HG02588 (cell line): Measurements from ENCODE around the gene CCNK.

Experiments used
- ATAC-seq: cut with Tn5 transposase; IDR thresholded peaks from one replicate; pipeline ENCODE4 v1.9.1; 2021; ENCODE audit warnings: mild to moderate bottlenecking, moderate library complexity; ENCODE audit not compliant: unreplicated experiment

CCNK gene

DNA sequence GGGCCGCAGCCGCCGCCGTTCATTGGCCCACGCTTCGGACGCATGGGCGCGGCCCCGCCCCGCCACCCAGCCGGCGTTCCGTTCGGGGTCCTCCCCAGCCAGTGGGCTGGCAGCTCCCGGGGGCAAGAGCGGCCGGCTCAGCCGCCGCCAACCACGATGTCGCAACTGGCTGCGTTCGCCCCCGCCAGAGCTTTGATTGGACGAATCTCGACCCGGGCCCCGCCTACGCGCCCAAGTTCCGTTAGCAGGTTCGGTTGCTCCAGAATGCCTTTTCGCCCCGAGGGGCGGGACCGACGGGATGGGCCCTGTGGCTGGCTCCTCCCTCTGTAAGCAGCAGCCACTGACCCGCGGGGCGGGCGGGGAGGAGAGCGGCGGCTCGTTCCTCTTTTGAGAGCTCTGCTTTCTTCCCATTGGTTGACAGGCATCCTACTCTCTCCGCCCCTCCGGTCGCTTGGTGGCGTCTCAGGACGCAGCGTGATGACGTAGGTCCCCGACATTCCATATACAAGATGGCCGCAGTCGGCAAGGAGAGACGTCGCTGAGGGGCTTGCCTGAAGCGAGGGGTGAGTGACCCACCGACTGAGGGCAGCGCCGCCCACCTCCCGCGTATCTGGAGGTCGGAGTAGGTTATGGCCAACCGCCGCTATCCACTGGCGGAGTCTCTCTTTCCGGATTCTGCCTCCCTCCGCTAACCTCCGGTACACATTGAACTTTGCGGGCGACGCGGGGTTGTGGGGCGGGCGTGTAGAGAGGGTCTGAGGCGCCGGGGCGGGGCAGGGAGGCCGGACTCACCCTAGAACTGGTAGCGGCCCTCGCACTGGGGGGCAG lies at the start of gene CCNK:
Gene CCNK, plus strand, starts transcription at position 493 of the 828 bp plus-strand sequence. CDS start 11,269 bp downstream, outside the sequence.
- peak; percentile 83 for ATAC-seq

DNA sequence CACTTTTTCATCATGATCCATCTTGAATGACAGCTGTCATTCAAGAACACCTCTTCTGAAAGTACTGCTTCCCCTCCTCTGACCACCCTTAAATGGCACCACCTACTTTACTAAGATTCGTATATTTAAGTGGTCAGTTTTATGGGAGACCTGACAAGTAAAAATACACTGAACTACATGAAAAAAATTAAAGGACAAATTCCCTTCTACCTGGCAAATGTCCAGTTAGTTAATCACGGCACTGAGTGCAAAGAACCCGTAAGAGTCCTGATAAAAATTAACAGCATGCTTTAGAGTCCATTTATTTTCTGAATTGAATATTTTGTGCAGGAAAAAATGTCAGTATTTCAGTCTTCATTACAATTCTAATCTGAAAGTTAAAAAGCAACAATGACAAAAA lies 49.2 kb upstream of the CCNK start:
- ATAC-seq, result no peak

DNA sequence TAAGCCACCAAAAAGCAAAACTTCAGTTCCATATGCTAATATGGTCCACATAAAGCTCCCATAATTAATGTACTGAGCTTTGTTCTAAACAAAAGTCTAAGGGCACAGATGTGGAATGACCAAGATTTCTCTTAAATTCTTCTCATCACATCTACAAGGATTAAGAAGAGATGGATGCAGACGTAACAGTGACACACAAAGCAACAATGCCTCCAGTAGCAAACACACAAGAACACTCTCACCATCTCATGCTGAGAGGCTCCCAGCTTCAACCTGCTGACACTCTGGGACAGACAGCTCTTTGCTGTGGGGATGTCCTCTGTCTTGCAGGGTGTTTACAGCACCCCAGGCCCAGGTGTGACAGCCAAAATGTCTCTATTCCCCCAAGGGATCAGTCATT lies 48.7 kb upstream of the CCNK start:
- no peak for ATAC-seq

GRCh38 chr14:99435327-99435726 lies 45.9 kb upstream of the CCNK start:
- no peak for ATAC-seq

DNA sequence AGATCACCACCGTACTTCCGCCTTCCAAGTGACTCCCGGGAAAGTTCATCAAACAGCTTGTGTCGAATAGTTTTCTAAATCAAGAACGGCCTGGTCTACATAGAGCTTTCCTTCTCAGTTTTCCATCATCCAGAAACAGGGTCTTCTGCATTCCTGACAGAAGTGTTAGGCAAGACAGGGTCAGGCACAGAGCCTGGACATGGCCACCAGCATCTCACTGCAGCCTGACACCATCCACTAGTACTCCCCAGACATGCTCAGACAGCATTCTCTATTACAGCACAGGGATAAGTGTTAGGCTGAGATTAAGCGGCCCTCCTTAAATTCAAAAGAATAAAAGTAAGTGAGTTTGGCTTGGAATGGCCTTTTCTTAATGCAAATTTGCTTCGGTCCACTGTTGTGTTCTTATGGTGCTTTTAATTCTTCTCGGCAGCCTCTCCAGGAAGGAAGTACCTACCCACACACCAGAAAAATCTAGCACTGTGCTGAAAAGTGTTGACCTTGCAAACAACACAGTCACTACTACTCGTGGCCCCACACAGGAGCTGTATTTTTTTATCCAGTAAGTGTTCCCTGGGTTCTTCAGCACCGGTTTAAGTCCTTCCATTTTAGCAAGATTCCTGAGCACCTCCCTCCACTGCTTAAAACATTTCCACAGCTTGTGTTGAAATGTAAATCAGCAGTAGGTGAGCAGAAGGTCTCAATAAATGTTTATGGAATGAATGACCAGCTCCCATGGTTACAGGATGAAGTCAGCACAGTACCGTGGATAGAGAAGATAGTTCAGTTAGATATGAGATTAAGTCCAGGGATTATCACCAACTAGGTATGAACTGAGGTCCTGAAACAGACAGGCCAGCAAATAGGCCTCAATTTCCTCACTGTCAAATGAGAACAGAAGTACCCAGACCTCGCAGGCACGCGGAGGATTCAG lies 44.7 kb upstream of the CCNK start:
- ATAC-seq, result no peak

- ATAC-seq, result no peak
These were observed 43.5 kb upstream of the CCNK start for GRCh38 chr14:99437706-99438105.

DNA sequence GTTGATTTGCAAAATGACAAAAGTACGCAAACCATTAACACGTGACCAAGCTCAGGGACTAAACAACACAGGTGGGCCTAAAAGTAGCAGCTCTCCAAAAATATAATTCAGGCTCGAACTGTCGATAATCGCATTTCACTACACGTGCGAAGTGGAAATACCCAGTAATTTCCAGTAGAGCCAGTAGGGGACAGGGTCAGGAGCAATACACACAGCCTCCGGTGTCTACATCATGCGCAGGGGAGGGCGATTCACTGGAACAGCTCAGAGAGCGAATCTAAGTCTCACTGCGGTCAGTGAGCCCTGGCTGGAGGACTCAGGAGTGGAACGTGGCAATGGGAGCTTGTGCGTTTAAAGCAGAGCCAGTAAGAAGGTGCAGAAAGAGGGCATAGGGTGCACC lies 40.9 kb upstream of the CCNK start:
- no peak for ATAC-seq

GRCh38 chr14:99441157-99441870 lies 39.9 kb upstream of the CCNK start:
- no peak for ATAC-seq

GRCh38 chr14:99441918-99442317 lies 39.3 kb upstream of the CCNK start:
- no peak for ATAC-seq

DNA sequence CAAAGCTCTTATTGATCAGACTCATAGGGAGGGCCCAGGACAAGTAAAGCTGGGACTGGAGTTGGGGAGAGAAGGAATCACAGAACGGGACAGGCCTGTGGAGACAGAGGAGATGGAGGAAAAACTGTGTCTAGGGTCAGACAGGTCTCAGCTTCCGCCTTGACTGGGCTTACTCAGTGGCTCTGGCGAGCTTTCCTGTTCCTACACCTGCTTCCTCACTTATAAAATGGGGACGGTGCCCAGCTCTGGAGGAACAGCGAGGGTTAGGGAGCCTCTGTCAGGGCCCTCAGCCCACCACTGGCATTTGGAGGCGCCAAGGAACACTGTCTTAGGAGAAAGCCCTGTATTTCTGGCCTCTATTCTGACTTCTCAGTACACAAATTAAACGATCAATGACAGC lies 35.3 kb upstream of the CCNK start:
- ATAC-seq, result no peak

GRCh38 chr14:99447739-99448138 lies 33.5 kb upstream of the CCNK start:
- ATAC-seq, result no peak

DNA sequence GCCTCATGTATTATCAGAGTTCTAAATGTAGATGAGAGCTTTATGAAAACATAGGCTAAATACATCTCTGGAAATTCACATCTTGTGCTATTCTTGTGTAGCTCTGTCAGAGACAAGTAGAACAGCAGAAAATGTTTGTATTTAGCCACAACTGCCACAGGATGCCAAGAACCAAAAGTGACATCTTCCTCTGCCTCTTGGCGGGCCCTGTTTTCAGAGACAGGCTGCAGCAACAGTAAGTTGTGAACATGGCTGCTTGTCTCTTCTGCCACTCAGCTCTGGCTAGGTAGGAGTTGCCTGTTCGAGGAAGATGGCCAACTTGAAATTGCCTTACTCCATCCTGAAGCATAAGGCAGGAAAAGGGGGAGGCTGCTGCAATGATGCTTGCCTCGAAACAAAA lies 30.9 kb upstream of the CCNK start:
- no peak for ATAC-seq

DNA sequence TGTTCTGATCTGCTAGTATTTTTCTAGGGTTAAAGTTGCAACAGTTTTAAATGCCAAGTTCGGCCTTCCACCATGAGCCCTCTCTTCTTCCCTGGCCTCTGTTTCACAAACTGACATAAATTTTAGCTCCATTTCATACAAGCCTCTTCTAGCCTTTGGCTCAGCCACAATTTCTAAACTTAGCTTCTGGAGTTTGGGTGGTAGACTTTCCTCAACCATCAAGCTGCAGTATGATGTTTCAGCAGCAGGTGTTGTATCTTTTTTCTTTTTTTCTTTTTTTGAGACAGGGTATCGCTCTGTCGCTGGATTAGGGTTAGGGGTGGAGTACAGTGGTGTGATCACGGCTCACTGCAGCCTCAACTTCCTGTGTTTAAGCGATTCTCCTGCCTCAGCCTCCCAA lies 30.0 kb upstream of the CCNK start:
- no peak for ATAC-seq

GRCh38 chr14:99452968-99453367 lies 28.2 kb upstream of the CCNK start:
- ATAC-seq, result no peak

DNA sequence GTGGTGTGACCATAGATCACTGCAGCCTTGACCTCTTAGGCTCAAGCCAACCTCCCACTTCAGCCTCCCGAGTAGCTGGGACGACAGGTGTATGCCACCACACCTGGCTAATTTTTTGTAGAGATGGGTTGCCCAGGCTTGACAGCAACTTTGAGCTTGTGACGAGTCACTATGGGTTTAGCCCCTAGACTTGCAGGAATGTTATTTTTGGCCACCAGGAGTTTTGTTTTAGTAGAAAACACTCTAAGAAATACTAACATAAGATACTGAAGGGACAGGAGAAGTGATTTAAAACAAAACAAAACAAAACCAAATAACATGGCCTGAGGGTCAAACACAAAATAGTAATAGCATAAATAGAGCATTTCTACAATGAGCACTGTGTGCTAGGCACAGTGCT lies 27.0 kb upstream of the CCNK start:
- no peak for ATAC-seq

DNA sequence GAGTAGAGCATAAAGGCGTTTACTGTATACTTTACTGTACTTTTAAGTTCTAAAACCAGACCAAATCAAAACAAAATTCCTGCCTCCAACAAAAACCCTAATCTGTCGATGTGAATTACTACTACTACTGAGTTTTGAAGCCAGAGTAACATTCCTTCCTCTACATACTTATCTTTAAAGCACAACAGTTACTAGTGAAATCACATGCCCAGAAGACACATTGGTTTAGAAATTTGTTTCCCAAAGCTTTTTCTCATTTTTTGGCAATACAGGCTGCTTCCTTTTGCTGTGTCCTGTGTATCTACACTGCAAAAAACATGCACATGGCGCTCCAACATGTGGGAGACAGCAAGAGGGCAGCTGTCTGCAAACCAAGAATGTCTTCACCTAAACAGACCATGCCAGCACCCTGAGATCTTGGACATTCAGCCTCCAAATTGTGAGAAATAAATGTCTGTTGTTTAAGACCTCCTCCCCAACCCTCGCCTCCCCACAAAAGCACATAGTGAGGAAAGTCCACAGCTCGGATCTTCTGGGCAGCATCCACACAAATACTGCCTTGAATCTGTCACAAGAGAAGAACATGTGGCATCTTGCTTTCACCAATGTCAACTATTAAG lies 21.6 kb upstream of the CCNK start:
- ATAC-seq, result no peak

- no peak for ATAC-seq
These were observed 20.4 kb upstream of the CCNK start for GRCh38 chr14:99460793-99461192.

DNA sequence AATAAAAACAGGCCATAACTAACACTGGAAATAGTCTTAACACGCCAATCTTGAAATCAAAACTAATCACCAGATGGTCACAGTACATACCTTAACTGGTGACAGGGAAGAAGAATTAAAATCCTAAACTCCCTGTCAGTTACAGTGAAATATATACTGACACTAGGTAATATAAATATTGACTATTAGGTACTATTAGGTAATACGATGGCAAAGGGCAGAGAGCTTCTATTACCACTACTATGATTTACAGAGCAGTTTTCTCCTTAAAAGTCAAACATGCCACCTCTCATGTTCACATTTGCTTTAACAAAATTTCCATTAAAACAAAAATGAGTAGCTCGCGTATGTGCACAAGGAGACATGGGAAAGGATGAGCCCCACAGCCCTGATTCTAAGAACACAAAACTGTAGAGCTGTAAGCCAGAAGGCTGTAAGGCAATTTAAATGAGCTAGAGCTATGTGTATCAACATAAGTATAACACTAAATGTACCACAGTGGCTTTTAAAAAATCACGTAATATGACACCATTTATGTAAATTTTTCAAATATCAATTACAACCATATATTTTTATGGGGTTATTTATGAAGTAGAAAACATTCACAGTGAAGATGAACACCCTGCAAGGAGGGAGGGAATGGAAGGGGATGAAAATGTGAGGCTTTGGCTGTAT lies 19.7 kb upstream of the CCNK start:
- ATAC-seq, result no peak

GRCh38 chr14:99462210-99462609 lies 19.0 kb upstream of the CCNK start:
- ATAC-seq, result no peak

DNA sequence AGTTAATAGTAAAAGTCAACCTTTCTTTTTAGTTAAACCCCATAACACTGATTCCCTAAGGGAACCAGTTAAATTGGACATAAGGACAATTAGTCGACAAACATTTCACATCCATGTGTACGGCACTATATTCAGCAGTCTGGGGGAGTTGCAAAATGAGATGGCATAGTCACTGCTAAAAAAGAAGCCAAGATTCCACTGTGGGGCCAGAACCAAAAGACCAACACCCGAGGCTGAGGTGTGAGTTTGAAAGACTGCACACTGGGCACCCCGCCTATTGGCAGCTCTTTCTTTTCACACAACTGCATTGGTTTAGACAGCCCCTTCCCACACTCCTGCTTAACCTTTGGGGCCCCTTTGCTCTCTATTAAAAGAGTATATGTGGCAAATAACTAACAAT lies 17.2 kb upstream of the CCNK start:
- no peak for ATAC-seq
